Amygdala (tissue), 56 donors: Measurements from ENCODE around the gene SPEF1.

ENCODE experiments used
- DNase-seq, 56 donors: peaks; one replicate each; lab custom pipeline; 2025; lab: John Stamatoyannopoulos, UW

Gene SPEF1

GRCh38 chr20:3768342-3769130 lies 12.7 kb downstream of the SPEF1 start:
- DNase-seq = peak in 46 of 56 donors; percentile 29 to 84 (median 70)

DNA sequence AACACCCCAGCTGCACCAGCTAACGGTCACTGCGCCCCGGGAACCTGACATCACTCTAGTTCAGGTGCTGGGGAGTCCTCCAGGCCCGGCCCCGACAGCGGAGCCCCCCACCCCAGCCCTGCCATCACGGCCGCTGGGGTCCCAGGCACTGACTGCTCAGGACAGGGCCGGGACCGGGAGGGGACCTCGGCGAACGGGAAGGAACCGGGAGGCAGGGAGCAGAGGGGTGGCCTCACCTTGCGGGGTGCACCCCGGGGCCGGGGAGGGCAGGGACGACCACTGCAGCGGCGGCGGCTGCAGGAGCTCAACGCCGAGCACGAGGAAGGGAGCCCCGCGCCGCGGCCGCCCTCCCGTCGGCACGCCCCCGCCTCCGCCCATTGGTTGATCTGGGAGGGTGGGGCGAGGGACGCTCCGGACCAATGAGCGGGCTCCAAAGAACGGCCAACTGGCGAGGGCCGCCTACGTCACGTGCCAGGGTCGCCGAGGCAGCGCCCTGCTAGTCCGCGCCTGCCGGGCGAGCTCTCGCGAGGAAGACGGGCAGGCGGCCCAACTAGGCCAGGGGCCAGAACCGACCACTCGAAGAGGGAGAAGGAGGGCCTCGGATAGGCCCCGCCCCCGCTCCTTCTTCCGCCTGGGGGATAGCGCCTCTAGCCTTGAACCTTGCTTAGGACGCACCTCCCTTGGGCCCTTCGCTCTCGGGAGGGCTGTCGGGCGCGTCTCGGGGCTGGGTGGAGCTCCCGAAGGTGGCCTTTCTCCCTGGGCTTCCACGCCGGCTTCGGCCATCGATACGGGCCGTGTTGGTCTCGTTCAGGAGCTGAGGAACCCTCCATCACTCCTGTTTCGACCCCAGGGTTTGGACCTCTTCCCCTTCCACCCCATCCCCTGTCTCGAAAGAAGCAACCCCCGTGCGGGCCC lies 13.6 kb downstream of the SPEF1 start, which contains the start of gene ADISSP:
ADISSP (minus strand) TSS at position 327 of the 915 bp plus-strand sequence. CDS start 7,653 bp downstream, outside the sequence.
- peak; percentile 64 to 100 (median 97) for DNase-seq

- no peak for DNase-seq
These were observed 14.2 kb downstream of the SPEF1 start for GRCh38 chr20:3767110-3767426.

GRCh38 chr20:3766422-3767109 lies 14.7 kb downstream of the SPEF1 start:
- no peak for DNase-seq

- peak in 1 of 56 donors; percentile 27 for DNase-seq
These were observed 15.9 kb downstream of the SPEF1 start for GRCh38 chr20:3765171-3765882.

DNA sequence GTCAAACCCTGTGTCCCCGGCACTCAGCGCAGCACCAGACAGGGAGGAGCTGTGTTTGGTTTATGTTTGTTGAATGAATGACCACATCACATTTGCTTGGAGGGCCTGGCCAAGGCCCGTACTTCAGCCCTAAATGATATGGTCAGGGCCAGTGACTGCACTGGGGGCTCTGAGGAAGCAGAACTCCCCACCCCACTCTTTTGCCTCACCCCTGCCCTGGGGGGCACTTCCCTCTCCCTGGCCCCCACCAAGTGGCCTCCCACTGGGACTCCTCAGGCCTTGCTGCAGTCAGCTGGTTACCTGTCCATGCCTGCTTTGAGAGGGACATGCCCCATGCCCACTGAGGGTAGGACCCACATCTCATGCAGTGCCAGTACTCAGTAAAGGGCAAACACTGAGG lies 16.6 kb downstream of the SPEF1 start:
- DNase-seq = no peak

DNA sequence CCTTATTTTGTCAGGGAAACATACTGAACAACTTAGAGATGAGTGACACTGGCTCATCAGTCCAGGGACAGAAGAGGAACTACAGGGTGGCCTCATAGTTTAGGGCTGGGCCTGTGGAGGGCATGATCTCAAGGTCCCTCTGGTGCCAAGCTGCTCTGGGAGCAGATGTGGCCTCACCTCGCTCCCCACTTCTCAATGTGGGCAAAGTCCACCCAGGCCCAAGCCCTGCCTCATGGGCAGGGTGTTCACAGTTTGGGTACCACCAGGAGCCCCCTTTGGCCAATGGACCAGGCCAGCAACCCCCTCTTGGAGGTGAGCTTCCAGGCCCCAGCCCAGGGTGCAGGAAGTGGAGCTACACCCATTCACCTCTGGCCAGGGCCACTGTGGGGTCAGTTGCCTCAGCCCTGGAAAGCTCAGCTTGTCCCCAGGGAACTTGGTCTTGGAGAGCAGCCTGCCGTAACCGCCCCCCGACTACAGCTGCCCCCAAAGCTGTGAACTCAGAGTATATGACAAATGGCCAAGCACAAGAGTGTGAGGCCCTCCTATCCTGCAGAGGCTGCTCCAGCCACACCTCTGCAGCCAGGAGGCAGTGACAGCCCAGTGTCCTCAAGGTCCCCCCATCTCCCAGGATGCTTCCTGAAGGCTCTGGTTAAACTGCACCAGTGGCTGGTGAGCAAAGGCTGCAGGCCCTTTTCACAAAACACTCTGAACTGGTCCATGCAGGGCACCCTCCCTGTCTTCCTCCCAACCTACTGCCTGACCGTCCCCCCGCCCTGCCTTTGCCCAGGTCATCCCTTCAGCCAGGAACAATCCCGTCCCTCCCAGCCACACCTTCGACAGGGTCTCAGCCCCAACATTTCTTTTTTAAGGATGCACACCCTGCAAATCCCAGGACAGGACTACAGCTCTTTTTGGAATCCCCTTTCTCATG lies 17.3 kb downstream of the SPEF1 start:
- no peak for DNase-seq

DNA sequence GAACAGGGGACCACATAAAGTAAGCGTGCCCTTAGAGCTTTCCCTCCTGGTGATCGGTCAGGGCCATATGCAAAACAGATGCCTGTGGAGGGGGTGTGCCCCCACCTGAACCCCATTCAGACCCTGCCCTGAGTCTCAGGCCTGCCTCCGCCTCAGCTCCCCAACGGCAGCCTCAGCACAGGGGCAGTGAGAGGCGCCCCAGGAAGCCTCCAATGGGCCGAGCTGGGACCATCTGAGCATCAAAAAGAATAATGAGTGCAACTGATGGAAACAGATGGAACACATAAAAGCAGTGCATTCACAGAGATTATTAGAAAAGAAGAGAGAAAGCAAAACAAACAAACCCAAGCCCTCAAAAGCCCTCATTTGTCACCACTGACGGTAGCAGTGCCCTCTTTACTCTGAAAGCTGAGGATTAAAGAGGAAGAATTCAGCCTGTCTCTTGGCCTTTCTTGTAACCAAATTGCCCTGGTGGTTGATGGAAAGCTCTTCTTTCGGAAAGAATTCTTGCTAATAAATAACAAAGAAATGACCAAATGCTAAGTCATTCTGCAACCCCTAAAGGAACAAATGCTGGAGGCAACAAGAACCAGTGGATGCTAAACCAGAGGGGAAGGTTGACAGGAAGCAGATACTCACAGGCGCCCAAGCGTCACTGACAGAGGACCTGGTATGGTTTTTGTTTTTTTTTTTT lies 20.4 kb downstream of the SPEF1 start:
- DNase-seq = no peak

DNA sequence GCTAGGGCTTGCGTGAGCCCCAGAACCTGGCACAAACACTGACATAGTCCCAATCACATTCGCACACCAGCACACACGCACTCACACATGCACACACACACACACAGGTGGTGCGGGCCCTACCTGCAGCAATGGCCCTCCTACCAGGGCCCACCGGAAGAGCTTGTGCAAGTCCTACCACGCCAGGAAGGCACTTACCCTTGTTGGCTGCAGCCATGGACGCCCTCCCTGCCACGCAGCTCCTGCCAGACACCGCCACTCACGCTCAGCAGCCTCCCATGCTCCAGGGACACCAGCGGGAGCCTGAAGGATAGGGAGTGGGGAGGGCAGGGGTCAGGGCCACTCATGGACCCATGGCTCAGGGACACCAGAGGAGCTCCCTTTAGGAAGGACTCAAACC lies 21.4 kb downstream of the SPEF1 start:
- DNase-seq = no peak

- no peak for DNase-seq
These were observed 21.9 kb downstream of the SPEF1 start for GRCh38 chr20:3759316-3759823.

- DNase-seq = no peak
These were observed 22.7 kb downstream of the SPEF1 start for GRCh38 chr20:3758566-3758965.

- no peak for DNase-seq
These were observed 24.0 kb downstream of the SPEF1 start for GRCh38 chr20:3757268-3757667.

DNA sequence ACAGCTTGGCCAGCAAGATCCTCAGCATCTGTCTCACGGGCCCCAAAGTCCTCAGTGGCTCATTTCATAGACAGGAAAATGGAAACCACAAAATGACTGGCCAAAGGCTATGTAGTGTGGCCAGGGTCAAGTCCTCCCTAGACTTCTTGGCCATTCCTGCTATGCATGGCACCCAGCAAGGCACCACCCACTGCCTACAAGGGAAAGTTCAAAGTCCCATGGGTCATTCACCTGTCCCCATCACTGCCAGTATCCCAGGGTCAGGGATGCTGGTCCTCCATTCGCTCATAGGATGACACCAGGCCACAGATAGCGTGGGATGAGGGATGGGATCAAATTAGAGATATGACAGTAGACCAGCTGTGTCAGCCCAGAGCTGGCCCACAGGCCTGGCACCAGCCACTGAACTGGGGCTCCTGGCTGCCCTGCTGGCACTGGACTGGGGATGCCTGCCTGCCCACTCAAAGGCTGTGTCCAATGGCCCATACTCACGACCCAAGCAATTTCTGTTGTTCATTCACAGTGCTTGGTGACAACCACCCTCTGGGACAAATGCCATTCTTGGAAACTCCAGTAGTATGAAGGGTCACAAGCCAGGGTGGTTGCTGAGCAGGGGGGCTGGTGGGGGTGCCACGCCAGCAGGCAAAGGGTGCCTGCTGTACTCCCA lies 25.3 kb downstream of the SPEF1 start:
- peak in 4 of 56 donors; percentile 16 to 39 (median 26) for DNase-seq

DNA sequence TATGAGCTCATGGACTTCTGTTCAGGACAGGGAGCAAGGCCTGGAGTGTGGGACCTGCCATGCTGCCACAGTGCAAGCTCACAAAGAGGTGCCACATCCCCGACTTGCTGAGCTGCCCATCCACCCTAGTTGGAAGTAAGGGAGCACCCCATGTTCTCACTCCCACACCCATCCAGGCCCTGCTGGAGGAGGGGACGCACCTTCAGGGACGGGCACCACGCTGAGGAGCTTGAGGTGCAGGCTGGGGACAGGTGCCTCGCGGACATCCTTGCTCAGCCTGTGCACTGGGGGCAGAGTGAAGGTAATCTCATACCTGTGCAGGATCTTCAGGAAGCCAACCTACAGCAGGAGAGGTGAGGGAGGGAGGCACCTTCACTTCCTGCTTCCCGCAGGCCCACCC lies 26.0 kb downstream of the SPEF1 start:
- no peak for DNase-seq

DNA sequence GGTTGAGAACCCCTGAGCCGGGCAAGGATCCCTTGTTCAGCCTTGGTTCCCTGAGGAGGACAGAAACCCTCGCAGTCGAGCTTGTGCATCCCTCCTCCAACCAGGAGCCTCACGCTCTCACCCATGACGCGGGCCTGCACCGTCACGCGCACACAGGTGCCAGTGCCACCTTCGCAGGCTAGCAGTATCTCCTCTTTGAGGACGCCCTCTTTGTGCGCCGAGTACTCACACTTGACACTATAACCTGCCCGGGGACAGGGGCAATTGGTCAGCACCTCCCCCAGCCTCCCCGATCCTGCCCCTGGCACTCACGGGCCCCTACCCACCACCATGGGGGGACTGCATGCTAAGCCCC lies 27.0 kb downstream of the SPEF1 start:
- no peak for DNase-seq

DNA sequence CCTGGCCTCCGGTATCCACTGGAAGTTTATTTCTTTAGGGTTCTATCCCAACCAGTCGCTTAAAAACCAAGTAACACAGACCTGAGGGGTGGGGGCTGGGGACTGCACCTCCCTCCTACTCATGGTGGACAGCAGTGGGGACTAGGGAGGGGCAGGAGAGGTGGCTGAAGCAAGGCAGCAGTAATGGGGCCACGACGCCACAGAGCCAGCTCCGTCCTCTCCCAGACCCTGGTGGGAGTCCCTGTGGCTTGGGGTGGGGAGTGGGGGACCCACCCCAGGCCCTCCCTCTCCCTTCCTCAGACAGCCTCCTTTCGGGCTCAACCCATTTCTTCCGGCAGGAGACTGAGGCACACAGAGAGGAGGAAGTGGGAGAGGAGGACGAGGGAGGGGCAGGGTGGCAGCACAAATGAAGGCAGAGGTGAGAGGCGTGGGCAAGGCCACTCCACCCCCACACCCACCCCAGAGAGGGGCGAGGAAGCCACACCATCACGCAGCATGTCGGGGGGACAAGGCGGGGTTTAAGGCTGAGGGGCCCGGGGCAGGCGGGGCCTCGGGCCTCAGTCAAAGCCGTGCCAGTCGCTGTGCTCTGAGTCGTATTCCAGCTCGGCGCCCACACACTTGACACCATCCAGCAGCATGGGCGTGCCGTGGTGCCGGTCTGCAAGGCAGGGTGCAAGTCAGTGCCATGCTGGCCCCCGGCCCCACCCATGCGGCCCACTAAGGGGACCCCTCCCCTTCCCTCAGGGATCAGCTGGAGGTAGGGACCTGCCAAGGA lies 27.6 kb downstream of the SPEF1 start:
- DNase-seq = no peak

DNA sequence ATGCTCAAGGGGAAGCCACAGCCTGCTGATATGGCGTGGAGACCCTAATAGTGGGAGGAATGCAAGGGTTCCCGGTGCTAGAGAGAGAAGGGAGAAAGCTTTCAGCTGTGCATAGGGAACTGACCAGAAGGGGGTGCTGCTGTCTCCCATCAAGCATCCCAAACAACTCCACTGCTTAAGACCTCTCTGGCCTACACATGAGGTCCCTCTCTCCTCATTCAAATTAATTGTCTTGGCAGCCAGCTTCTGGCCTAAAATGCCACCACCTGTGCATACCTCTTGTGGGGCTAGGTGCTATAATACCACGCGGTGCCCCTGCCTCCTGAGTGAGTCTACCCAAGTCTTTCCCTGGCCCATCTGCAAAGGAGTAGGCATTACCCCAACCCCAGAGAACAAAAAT lies 28.1 kb downstream of the SPEF1 start:
- DNase-seq = peak in 27 of 56 donors; percentile 6 to 71 (median 22)
